Endothelial cell of umbilical vein (primary cell): ENCODE data around the gene GPR107. TPM values are rescaled to one million over a fixed set of nuclear protein-coding genes. Genes with fewer than 3 reads are reported as not detected.

Experiments
- BruUV-seq: library from RNA; stranded (reverse); fragments of 400-500 nt; replicated peaks from 2 replicates; lab custom pipeline; 2021; lab: Mats Ljungman, UMichigan
- CTCF ChIA-PET: fragments of 300-600, 350-600 bp; sonication (Branson Sonifier 250); formaldehyde crosslinking; loops from one replicate; lab custom pipeline; 2021; ENCODE audit warnings: antibody characterized with exemption, inconsistent platforms; lab: Charles Lee
- POLR2A ChIA-PET: fragments of 300-600, 350-600 bp; sonication (Branson Sonifier 250); formaldehyde crosslinking; loops from one replicate; lab custom pipeline; 2021; ENCODE audit warnings: antibody characterized with exemption, inconsistent platforms; lab: Charles Lee
- DNase-seq: peaks from one replicate; pipeline ENCODE4 v3.0.0-alpha.2; 2011; ENCODE audit warnings: low read depth, low spot score
- FAIRE-seq: peaks from 2 replicates; lab custom pipeline; 2011; peaks lifted over from hg19 to GRCh38; lab: Jason Lieb, UNC
- H2AFZ ChIP-seq: 2 replicates; pipeline ENCODE4 v1.6.0; 2012; ENCODE audit warnings: low read depth, low read length, control low read depth, inconsistent platforms
- H3K27ac ChIP-seq: 2 replicates; pipeline ENCODE4 v1.5.1; 2011; ENCODE audit warnings: low read depth, mild to moderate bottlenecking, control low read depth, low read length, moderate library complexity; ENCODE audit not compliant: insufficient read depth
- H3K27me3 ChIP-seq, 2 experiments: 2 replicates each; pipeline versions ENCODE4 v1.6.0 to v1.6.1; 2011; ENCODE audit warnings: low read length in 2 of 2, mixed read lengths in 1 of 2; ENCODE audit not compliant: control insufficient read depth in 2 of 2, insufficient read depth in 2 of 2
- H3K36me3 ChIP-seq, 2 experiments: 2 replicates in 1 of 2; 3 replicates in 1 of 2; pipeline ENCODE4 v1.5.1; 2011; ENCODE audit warnings: low read length in 2 of 2, mild to moderate bottlenecking in 1 of 2, moderate library complexity in 1 of 2; ENCODE audit not compliant: control insufficient read depth in 2 of 2, insufficient read depth in 2 of 2; ENCODE audit errors: extremely low read depth in 1 of 2
- H3K4me1 ChIP-seq: 3 replicates; pipeline ENCODE4 v1.5.1; 2011; ENCODE audit warnings: mild to moderate bottlenecking, low read length; ENCODE audit not compliant: control insufficient read depth, insufficient read depth; ENCODE audit errors: extremely low read depth
- H3K4me2 ChIP-seq: 2 replicates; pipeline ENCODE4 v1.6.1; 2011; ENCODE audit warnings: low read length, control low read depth, mixed read lengths; ENCODE audit not compliant: insufficient read depth
- H3K4me3 ChIP-seq, 3 experiments: fragments of 200-600 bp in 1 of 3; sonication (generic), shearing (Covaris generic) in 1 of 3; replicated peaks in 1 of 3; 2 replicates each; pipeline ENCODE4 v1.5.1; 2011 to 2016; ENCODE audit warnings: control low read depth in 3 of 3, low read length in 3 of 3, mild to moderate bottlenecking in 2 of 3, inconsistent platforms in 1 of 3, low read depth in 1 of 3, moderate library complexity in 1 of 3; ENCODE audit not compliant: insufficient read depth in 1 of 3
- H3K79me2 ChIP-seq: 2 replicates; pipeline ENCODE4 v1.6.0; 2012; ENCODE audit warnings: low read length, inconsistent platforms; ENCODE audit not compliant: control insufficient read depth, insufficient read depth
- H3K9ac ChIP-seq: replicated peaks from 2 replicates; pipeline ENCODE3; 2011; ENCODE audit warnings: low read length, control low read depth; ENCODE audit not compliant: insufficient read depth; ENCODE audit errors: extremely low read depth
- H3K9me1 ChIP-seq: replicated peaks from 3 replicates; pipeline ENCODE4 v1.6.0; 2011; ENCODE audit warnings: mild to moderate bottlenecking, low read length; ENCODE audit not compliant: control insufficient read depth, insufficient read depth; ENCODE audit errors: extremely low read depth
- H3K9me3 ChIP-seq: replicated peaks from 2 replicates; pipeline ENCODE4 v1.5.1; 2012; ENCODE audit warnings: low read length, inconsistent platforms; ENCODE audit not compliant: control insufficient read depth, insufficient read depth
- H4K20me1 ChIP-seq: replicated peaks from 2 replicates; pipeline ENCODE3; 2011; ENCODE audit warnings: mild to moderate bottlenecking, low read length; ENCODE audit not compliant: control insufficient read depth, insufficient read depth; ENCODE audit errors: extremely low read depth
- EZH2 ChIP-seq: IDR thresholded peaks from 2 replicates; pipeline ENCODE4 v1.6.1; 2012; ENCODE audit warnings: borderline replicate concordance, low read depth, mild to moderate bottlenecking, moderate library complexity, low read length, inconsistent platforms; ENCODE audit not compliant: severe bottlenecking
- FOS ChIP-seq: IDR thresholded peaks from 2 replicates; pipeline ENCODE4 v1.6.1; 2011; ENCODE audit warnings: mild to moderate bottlenecking, low read length, moderate library complexity, borderline replicate concordance; ENCODE audit not compliant: insufficient read depth
- GATA2 ChIP-seq: IDR thresholded peaks from 2 replicates; pipeline ENCODE4 v1.7.0; 2011; ENCODE audit warnings: low read depth, mild to moderate bottlenecking, moderate library complexity, mixed read lengths, low read length; ENCODE audit not compliant: insufficient read length, insufficient read depth
- JUN ChIP-seq: IDR thresholded peaks from 2 replicates; pipeline ENCODE4 v1.6.1; 2011; ENCODE audit warnings: borderline replicate concordance, low read depth; ENCODE audit not compliant: insufficient read length, insufficient read depth
- MAX ChIP-seq: IDR thresholded peaks from 2 replicates; pipeline ENCODE4 v1.6.1; 2011; ENCODE audit not compliant: insufficient read depth, insufficient read length
- MYC ChIP-seq: IDR thresholded peaks from one replicate; pipeline ENCODE4 v1.6.1; 2011; ENCODE audit warnings: mild to moderate bottlenecking, low read depth, low read length
- POLR2A ChIP-seq: IDR thresholded peaks from 2 replicates; pipeline ENCODE4 v1.6.1; 2012; ENCODE audit warnings: low read depth, mild to moderate bottlenecking, control low read depth, low read length
- POLR2AphosphoS5 ChIP-seq: IDR thresholded peaks from 2 replicates; pipeline ENCODE4 v1.6.1; 2012; ENCODE audit warnings: low read depth, mild to moderate bottlenecking, control low read depth, low read length, moderate library complexity; ENCODE audit not compliant: insufficient read depth
- dilution Hi-C: fragments of 300-500 bp; cut with MboI; formaldehyde crosslinking; loops from one replicate; pipeline ENCODE4 v1.15.0; 2019; ENCODE audit warnings: low sequenced_read_pairs; ENCODE audit not compliant: extremely low pct_ligation_motif_present
- intact Hi-C: fragments of 100-400 bp; cut with micrococcal nuclease; formaldehyde crosslinking; loops from one replicate; pipeline ENCODE4 v1.10.0; 2022
- polyA plus RNA-seq, 4 experiments: library from polyadenylated mRNA; depleted of rRNA in 3 of 4; stranded (reverse) in 3 of 4; unstranded in 1 of 4; fragments of >200 nt; gene quantifications; 2 replicates each; pipeline versions ENCODE4 v1.2.1 to v1.2.3, GENCODE V29; 2011 to 2012; ENCODE audit warnings: missing spikeins in 1 of 4
- total RNA-seq: library from RNA; stranded (reverse); gene quantifications from 2 replicates; pipeline ENCODE4 v1.2.3, GENCODE V29; 2021
- TF ChIP-seq, protein P1 (sequence below), 2 donors: IDR thresholded peaks; 1 replicate in 1 of 2; 2 replicates in 1 of 2; pipeline ENCODE4 v1.5.1; 2011; ENCODE audit warnings: low read length in 2 of 2, mild to moderate bottlenecking in 2 of 2, moderate library complexity in 2 of 2, control low read depth in 1 of 2, inconsistent platforms in 1 of 2, low read depth in 1 of 2; ENCODE audit not compliant: insufficient read depth in 1 of 2; ENCODE audit errors: extremely low read depth in 1 of 2

The GPR107 gene
- total and polyA plus RNA-seq, 2 donors (not counting 3 experiments of a cell fraction or from before 2014, with no cell fraction given), result 27.2 to 38.9 TPM

GRCh38 chr9:130143958-130144366 lies 90.3 kb downstream of the GPR107 start:
- H3K9ac ChIP-seq, result no peak overlapping the region
- dilution Hi-C loops (no loop called here), intact Hi-C loops (no loop called here)
- ChIA-PET POLR2A (interaction anchor here (0.6 kb wide), 2 partner anchors 10 to 18 kb away, joined by 6 to 8 read pairs; no protein-coding TSS in a partner anchor), CTCF (interaction anchor here (0.9 to 1.1 kb wide), 2 partner anchors 25 to 92 kb away, joined by 3 to 4 read pairs; no protein-coding TSS in a partner anchor)
- H3K36me3 ChIP-seq, result no peaks in the 10 kb centered on the region
- H2AFZ ChIP-seq, result no peak overlapping the region
- no peak for DNase-seq
- H3K4me3 ChIP-seq, result no peak overlapping the region
- peaks cover 4 to 9% of the 10 kb centered on the region in 2 experiments for H3K27me3 ChIP-seq
- no peak for TF ChIP-seq POLR2A
- no peak for TF ChIP-seq FOS
- no peak for TF ChIP-seq JUN
- TF ChIP-seq MAX, result no peak
- TF ChIP-seq, protein P1, sequence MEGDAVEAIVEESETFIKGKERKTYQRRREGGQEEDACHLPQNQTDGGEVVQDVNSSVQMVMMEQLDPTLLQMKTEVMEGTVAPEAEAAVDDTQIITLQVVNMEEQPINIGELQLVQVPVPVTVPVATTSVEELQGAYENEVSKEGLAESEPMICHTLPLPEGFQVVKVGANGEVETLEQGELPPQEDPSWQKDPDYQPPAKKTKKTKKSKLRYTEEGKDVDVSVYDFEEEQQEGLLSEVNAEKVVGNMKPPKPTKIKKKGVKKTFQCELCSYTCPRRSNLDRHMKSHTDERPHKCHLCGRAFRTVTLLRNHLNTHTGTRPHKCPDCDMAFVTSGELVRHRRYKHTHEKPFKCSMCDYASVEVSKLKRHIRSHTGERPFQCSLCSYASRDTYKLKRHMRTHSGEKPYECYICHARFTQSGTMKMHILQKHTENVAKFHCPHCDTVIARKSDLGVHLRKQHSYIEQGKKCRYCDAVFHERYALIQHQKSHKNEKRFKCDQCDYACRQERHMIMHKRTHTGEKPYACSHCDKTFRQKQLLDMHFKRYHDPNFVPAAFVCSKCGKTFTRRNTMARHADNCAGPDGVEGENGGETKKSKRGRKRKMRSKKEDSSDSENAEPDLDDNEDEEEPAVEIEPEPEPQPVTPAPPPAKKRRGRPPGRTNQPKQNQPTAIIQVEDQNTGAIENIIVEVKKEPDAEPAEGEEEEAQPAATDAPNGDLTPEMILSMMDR (IDR thresholded peaks at IDR 0.05; ENCODE audit: extremely low read depth in 1 of 2, insufficient read depth in 1 of 2, low read depth in 1 of 2, low read length in 2 of 2), result no peak
- no peak for TF ChIP-seq GATA2
- TF ChIP-seq POLR2AphosphoS5, result no peak
- TF ChIP-seq EZH2, result no peak
- no peak for TF ChIP-seq MYC
- no peaks in the 10 kb centered on the region for H4K20me1 ChIP-seq
- no peak overlapping the region for H3K27ac ChIP-seq
- H3K9me3 ChIP-seq, result no peaks in the 10 kb centered on the region
- H3K9me1 ChIP-seq, result no peaks in the 10 kb centered on the region
- H3K4me1 ChIP-seq, result peaks cover 2% of the 10 kb centered on the region
- BruUV-seq, result no TSS peak
- no peak overlapping the region for H3K4me2 ChIP-seq
- H3K79me2 ChIP-seq, result no peaks in the 10 kb centered on the region
- no peak for FAIRE-seq
